DMS53 (cell line): ENCODE results near the gene ZNF436.
A peak's percentile ranks its signal among the peaks of the same experiment; 100 is the strongest.
"Not testable (repeated sequence)": the region's sequence is repeated elsewhere in the genome, so short reads cannot be mapped to it uniquely, and the experiment has no call there.

Experiments used
- DNase-seq: peaks from one replicate; lab custom pipeline; 2025; lab: John Stamatoyannopoulos, UW

The ZNF436 gene

DNA sequence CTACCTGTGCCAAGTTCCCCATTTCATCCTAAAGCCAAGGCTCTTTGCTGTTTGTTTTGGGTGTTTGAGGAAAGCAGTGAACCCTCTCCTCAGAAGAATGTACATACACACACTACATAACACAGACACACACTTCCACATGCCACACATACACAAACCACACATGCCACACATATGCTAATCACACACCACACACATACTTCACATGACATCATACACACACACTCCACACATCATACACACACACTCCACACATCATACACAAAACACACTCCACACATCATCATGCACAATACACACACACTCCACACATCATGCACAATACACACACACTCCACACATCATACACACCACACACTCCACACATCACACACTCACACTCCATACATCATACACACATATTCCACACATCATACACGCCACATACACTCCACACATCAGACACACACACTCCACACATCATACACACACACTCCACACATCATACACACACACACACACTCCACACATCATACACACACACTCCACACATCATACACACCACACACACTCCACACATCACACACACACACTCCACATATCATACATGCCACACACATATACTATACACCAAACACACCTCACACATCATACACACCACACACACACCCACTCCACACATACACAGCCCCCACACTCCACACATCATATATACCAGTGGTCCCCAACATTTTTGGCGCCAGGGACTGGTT lies 22.7 kb upstream of the ZNF436 start:
- peak; percentile 24 for DNase-seq

DNA sequence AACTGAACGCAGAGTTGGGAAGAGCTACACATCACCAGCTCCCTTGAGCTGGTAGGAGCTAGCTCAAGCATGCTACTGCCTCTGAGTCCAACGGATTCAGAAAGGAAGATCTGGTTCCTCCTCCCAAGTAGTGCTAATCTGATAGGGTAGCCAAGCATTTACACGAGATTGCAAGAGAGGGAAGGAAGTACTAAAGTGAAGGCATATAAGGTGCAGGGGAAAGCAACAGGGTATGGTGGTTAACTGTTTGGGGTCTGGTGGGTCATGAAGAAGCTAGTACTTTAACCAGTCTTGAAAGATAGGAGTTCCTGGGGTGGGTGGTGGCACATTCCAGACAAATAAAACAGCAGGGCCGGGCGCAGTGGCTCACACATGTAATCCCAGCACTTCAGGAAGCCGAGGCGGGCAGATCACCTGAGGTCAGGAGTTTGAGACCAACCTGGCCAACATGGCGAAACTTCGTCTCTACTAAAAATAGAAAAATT lies 20.2 kb upstream of the ZNF436 start:
- no peak for DNase-seq

DNA sequence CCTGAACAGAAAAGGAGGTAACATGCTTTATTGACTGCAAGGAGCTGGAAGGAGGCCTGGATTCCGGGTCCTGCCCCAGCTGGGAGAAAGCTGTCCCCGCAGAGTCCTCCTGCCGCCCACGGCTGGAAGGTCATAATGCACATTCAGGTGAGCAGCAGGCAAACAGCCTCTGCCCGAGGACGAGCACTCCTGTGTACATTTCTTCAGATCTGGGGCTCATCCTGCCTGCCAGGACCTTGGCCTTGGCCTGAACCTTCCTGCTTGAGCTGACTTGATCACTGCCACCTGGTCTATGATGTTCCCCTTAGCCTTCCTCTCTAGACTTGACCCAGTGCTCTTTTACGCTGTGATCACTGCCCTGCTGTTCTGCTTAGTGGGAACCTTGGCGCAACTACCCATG lies 17.9 kb upstream of the ZNF436 start:
- DNase-seq, result no peak

DNA sequence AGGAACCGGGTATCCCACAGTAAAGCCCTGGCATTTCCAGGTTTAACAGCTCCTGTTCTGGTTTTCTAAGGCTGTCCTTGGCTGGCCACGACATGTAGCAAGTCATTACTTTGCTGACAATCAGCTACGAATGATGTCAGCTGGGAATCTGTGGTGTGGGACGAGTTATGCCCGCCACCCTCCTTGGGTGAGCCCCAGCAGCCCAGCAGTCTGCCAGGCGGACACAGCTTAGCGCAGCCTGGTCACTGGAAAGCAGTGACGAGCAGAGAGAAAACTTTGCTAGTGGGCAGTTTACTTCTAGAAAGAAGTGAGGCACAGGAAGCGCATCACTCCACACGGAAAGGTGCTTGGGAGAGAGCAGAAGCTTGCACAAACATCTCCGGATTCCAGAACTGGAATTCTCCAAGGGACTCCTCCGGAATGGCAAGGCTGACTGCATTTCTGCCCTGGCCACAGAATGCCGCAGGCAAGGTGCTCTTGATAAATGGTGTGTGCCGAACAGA lies 15.5 kb upstream of the ZNF436 start:
- no peak for DNase-seq

DNA sequence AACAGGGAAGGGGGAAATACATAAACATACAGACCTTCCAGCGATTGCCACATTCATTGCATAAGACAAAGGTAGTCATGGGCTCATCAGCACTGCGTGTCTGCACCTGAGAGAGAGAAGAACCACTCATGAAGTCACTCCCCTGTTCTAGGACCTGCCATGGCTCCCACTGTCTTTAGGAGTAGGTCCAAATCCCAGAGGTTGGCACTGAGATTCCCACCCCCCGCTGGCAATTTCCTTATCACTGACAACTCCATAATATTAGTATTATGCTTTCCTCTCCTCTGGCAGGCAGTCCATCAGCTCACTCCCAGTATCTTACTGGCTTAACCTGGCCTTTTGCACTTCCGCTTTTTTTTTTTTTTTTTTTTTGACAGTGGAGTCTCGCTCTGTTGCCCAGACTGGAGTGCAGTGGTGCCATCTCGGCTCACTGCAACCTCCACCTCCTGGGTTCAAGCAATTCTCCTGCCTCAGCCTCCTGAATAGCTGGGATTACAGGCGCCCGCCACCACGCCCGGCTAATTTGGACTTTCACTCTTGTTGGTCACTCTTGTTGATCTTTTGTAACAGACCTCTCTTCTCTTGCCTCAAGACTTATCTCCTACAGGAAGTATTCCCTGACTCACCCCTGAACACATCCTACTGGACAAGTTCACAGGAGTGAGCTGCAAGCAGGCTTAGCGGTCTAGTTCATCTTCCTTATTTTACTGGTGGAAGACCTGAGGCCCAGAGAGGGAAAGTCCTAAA lies 14.8 kb upstream of the ZNF436 start:
- peak; percentile 22 for DNase-seq

DNA sequence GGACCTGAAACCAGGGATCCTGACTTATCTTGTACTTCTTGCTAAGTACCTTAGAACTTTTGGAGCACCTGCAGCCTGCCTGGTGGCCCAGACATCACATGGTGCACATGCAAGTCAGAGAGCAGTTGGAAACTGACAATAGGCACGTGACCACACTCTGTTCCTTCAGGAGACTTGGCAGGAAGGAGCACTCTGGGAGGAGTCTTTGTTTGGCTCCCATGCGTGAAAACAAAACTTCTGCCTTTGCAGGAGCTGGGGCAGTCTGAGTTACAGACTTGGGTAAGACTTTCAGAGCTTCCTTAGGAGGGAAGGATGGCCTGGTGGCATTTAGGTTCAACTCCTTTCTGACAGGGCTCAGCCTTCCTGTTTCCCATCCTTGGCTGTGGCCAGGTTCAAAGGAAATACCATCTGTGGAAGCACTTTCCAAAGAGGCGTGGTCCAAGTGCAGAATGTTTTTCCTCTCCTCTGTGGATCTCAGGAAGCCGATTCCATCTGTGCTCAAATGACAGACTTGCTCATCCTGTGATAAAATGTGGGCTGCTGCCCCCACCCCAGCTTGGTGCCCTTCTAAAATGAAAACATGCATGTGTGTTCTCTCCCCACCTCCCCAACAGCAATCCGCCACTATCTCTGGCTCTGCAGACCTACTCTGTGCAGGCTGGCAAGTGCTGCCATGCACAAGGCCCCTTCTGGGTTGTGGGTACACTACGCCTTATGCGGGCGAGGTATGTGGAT lies 14.1 kb upstream of the ZNF436 start:
- no peak for DNase-seq

DNA sequence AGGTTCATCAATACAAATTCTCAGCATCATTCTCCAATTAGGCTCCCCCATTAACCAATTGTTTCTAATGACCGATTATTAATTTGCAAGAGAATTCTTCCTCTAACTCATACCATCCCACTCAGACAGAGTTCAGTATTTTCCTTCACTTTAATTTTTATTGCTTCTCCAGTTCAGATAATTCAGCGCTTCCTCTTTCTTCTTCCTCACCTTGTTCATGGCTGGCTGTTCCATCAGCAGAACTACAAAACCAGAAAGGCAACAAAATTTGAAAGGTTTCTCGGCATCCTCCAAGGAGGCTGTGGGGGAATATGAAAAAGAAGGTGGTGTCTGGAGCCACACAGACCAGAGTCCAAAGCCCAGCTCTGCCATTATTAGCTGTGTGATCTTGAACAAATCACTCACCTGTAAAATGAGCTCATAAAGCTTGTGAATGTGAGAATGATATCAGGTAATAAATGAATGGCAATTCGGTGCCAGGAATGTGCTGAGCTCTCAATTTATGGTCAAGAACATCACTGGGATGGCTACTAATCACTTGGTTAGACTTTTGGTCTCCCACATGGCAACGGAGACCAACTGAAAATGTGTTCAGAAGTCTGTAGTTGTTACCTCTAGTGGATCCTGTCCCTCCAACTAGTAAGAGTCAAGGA lies 11.7 kb upstream of the ZNF436 start:
- no peak for DNase-seq

DNA sequence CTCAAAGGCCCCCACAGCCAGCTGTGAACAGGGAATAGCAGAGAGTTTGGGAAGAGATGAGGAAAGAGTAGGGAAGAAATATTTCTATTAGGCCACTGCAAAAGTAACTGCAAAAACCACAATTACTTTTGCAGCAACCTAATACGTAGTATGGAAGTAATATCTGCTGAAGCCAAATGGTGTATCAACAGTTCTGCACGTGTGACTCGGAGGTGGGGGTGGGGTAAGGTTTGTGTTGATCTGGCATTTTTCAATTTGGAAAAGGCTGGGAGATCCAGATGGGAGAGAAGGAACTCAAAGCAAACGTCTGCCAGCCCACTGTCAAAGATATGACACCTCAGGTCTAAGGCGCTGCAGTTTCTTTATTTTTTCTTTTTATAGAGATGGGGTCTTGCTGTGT lies 11.1 kb upstream of the ZNF436 start:
- DNase-seq, result no peak

DNA sequence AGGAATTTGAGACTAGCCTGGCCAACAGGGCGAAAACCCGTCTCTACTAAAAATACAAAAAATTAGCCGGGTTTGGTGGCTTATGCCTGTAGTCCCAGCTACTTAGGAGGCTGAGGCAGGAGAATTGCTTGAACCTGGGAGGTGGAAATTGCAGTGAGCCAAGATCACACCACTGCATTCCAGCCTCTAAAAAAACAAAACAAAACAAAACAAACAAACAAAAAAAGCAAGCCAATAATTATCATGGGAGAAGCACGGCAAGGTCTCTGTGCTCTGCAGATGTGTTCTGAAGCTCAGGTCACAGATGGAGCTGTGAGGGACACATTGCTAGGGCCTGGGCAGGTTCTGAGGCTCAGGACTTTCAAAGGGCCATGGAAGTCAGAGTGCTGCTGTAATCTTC lies 10.6 kb upstream of the ZNF436 start:
- not testable (repeated sequence) for DNase-seq

DNA sequence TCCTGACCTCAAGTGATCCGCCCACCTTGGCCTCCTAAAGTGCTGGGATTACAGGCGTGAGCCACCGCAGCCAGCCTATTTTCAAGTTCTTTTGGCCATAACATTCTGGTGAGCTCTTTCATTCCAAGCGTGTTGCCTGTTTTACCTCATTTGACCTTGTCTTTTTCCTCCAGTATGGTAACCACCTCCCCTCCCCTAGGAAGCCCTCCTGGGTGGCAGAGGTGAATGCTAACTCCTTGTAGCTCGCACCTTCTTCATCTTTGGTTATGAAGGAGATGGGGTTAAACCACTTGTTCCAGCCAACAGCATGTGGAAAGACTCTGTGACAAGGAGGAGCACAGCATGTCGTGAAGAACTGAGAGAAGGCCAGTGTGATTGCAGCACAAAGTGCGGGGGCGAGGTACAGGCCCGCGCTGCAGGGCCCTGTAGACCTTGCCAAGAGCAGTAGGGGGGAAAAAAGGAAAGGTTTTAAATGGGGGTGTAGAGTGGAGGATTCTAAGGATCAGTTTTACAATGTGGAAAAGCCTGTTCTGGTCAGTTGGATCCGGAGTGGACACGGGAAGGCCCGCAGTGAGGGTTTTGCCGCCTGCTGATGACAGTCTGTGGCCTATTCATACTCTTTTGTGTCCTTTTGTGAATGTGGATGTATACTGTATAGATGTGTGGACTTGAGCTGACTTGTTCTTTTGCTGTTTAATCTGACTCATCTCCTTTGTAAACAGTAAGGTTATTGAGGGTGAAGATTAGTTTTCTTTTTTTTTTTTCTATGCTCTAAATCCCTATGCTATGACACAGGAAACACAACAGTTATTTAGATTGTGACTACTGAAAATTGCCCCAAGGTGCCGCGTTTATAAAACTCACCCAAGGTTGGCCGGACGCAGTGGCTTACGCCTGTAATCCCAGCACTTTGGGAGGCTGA lies 7.5 kb upstream of the ZNF436 start:
- DNase-seq, result peak; percentile 96

DNA sequence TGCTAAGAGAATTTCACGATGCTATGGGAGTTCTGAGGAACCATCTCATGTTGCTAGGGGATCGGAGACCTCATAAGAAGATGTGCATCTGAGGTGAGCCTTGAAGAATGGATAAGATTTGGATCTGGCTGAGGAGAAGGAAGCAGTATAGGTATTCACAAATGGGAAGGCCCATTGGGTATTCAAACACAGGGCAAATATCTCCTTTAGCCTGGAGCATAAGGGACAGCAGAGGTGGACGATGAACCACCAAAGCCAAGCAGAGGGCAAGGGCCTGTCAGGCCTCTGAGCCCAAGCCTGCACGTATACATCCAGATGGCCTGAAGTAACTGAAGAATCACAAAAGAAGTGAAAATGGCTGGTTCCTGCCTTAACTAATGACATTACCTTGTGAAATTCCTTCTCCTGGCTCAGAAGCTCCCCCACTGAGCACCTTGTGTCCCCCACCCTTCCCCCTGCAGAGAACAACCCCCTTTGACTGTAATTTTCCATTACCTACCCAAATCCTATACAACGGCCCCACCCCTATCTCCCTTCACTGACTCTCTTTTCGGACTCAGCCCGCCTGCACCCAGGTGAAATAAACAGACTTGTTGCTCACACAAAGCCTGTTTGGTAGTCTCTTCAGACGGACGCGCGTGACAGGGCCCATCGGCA lies 4.6 kb upstream of the ZNF436 start:
- not testable (repeated sequence) for DNase-seq

DNA sequence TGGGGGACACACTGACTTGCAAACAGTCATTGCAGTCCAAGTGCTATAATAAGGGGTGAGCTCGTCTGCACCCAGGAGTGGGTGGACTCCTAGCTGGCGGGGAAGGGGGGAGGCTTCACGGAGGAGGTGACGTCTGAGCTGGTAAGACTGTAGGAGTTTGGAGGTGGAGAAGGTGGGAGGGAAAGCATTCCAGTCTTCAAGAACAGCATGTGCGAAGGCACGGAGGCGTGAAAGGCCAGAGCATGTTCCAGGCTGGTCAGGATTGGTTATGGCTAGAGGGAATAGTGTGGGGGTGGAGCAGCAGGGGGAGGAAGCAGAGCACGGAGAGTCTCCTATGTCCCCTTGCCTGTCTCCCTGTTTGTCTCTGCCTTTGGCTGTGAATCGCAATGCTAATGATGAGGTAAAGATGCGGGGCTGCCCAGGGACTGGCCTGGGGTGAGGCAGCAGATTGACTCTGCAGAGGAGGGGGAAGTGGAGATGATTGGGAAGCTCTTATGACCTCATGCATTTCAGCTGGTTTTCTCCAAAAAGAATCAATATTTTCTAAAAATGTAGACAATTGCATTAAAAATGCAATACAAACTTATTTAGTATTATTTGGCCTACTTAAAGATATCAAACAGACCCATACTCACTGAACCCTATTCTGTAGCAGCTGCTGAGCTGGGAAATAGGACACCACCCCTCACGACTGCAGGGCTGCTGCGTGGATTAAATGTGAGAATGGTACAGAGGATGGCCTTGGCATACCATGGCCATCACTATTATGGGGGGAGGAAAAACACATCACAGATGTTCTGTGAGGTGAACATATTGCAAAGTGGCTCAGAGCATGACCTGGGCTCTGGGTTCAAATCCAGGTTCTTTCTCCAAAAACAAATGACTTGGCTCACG lies 2.6 kb upstream of the ZNF436 start:
- DNase-seq, result no peak

DNA sequence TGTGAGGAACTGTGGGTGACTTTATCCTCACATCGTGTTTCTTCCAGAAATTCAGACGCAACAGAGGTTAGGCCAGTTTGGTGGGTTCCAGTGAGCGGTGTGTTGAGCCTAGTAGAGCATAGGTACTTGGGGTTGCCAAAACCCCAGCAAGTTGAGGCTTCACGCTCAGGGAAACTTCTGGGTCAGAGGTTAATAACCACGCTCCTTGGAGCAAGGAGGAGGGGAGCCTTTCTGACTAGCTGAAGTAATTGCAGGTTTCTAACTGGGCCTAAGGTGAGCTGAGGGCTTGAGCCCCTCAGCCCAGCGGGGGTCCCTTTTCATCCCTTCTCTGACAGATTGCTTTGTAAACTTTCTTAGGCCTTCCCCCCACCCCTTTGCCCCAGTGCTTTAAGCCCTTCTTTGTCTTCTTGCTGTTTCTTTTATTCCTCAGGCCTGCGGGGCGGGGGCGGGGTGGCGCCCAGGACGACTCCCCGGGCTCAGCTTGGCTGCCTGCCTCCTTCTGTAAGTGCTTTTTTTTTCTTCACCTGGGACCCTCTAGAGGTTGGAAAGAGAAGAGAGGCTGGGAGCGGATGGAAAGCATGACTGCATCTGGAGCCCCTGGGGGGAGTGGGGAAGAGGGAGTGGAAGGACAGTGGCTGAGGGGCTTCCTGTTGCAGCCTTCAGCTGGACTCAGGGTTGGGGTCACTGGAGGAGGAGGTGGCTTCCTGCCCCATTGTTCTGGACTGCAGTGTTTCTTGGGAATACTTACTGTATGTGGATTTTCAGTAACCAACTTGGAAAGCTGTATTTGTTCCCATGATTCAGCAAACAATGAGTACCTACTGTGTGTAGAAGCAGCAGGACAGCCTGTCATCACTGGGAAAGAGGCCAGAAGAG lies 1.3 kb upstream of the ZNF436 start:
- DNase-seq, result no peak

DNA sequence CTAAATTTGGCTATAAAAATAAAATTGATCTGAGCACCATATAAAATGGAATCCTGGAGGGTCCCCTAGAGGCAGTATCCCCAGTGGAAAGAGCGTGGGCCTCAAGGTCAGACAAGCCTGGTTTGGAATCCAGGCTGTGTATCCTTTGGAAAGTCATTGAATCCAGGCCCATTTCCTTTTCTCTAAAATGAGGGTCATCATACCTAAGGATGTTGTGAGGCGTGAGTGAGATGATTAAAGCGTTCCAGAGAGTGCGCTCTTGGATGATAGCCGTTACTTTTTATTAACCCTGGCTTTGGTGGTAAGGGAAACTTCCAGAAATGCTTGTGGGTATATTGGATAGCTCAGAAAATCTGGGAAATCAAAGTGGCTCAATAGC lies 683 bp upstream of the ZNF436 start:
- no peak for DNase-seq

DNA sequence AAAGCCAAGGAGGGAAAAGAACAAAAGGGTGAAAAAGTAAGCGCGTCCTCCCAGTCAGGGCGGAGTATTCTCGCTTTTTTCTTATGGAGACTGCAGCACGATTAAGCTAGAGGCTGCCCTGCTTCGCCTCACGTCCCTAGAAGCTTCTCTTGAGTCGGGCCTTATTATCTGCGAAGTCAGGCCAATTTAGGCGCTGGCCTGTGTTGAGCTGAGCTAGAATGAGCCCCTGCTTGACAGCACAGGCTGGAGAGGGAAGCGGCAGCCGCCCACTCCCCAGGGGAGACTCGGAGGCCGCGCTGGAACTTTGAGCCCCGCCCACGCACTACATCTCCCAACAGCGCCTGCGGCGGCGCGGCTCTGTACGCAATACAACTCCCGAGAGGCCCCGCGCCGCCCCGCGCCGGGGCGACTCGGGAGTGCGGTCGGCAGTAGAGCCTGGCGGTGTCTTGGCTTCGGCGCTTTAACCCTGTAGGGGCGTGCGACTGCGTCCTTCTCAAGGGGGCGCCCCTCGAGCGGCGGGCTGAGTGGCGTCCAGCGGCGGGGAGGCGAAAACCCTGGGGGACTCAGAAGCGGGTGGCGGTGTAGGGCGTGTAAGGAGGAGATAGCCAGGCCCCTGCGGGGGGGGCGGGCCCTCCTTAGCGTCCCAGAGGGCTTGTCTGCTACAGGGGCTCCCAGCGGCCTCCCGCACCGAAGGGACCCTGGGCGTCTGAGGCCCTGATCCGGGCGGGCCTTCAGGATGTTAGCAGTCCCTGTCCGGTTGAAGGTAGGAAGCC lies 888 bp downstream of the ZNF436 start:
- peak; percentile 96 for DNase-seq

DNA sequence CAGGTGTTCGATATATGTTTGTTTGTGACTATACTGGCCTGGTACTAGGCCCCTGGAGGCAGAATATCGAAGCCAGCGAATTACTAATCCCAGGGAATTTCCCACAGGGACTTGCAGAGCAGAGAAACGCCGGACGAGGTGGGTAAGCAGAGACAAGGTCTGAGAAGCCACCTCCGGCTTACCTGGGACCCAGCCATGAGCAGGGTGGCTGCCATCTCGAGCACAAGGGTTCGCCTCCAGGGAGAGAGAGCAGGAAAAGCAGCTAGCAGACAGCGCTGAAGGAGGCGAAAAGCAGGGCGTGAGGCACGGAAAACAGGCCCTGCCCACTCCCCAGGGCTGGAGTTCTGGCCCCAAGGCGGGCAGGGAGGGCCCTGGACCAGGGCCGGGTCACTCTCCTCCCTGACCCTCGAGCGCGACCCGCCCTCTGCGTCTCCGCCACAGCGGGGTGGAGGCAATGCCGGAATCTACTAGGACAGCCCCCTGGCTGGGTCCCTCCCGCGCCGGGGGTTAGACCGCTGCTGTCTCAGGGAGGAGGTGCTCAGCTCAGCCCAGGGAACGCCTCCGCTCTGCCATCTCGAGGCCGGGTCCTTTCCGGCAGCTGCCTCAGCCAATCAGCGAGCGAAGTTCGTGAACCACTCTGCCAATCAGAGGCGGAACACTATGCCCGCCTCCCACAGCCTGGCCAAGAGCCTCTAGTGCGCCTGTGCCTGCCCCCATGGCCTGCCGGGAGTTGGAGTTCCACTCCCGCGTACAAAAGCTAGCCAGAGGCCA lies 1.7 kb downstream of the ZNF436 start:
- peak; percentile 99 for DNase-seq

DNA sequence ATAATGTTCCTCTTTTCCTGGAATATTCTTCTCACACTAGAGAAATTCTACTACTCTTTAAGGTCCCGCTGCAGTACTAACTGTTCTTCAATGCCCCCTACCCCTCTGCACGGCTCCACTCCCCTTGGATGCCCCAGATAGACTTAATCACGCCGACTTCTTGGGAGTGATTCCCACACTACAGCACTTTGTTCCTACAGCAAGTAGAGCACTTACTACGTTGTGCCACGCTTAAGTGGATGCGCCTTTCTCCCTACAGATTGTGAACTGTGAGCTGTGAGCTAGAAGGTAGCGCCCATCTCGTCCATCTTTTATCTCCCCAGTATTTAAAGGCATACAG lies 2.2 kb downstream of the ZNF436 start:
- DNase-seq, result no peak
